HuH-7.5 (cell line): ENCODE measurements around the gene KRTAP5-8.
"Not testable (repeated sequence)": the region's sequence is repeated elsewhere in the genome, so short reads cannot be mapped to it uniquely, and the experiment has no call there.

ENCODE experiments used
- DNase-seq: peaks from one replicate; pipeline ENCODE4 v3.0.0; 2011; ENCODE audit warnings: low spot score

Gene KRTAP5-8

DNA sequence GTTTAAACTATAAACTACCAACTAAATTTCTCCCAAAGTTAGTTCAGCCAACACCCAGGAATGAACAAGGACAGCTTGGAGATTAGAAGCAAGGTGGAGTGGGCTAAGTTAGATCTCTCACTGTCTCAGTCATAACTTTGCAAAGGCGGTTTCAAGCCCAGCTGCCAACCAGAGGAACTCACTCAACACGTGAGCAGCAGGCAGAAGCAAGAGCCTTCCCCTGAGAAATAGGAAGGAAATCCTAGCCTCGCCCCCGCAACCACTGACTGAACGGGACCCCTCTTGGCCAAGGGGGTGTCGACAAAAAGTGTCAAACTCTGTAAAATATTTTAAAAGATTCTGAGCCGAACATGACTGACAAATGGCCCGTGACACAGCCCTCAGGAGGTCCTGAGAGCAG, 6.0 kb downstream of the KRTAP5-8 start:
- no peak for DNase-seq

DNA sequence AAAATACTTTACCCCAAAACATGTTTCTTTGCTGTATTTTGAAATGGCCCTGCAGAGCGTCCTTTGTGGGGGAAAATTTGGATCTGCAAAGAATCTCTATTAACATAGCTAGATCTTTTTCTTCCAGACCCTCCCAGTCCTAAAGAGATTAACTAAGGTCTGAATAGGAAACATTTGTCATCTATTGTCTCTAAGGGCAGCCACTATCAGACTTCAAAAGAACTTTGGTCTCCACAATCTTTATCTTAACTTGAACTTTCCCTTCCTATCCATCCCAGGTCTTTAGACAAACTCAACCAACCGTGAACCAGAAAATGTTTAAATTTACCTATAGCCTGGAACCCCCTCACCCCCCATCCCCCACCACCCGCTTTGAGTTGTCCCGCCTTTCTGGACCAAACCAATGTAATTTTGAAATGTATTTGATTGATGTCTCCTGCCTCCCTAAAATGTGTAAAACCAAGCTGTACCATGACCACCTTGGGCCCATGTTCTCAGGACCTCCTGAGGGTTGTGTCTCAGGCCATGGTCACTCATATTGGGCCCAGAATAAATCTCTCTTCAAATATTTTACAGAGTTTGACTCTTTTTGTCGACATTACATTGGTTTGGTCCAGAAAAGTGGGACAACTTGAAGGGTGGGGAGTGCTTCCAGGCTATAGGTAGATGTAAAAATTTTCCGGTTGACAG, 6.8 kb downstream of the KRTAP5-8 start:
- DNase-seq = no peak

DNA sequence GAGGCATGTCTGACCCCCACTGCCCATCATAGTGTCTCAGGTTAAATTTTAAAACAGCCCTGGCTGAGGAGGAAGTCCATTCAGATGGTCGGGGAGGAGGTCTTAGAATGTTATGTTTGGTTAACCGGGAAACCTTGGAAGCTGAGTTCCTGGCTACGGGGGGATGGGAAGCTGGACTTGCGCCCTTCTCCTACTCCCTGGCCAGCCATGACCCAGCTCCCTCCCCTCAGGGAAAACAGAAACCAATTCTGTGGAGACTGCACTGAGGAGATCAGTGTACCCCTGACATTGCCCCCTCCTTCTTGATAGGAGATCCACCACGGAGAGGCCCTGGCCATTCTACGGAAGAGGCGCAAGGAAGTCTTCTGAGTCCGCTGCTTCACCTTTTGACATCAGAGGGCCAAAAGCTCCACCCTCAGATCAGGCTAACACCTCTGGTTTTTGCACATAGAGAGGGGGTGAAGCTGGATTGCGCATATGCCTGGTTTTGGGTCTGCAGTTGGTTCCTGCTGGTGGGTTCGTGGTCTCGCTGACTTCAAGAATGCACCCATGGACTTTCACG, 7.7 kb downstream of the KRTAP5-8 start:
- no peak for DNase-seq

DNA sequence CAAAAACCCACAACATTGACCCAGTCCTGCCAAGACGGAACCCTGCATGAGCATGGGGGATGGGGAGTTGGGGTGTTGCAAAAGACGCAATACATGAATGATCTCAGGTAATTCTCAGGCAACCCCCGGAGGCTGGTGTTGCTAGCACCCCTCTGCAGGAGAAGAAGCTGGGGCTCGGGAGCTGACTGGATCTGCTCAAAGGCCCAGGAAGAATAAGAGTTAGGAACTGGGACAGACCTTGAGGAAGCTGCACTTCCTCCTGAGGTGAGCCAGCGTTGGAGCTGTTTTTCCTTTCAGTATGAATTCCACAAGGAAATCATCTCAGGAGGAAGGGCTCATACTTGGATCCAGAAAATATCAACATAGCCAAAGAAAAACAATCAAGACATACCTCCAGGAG, 10.3 kb downstream of the KRTAP5-8 start, which contains the start of gene KRTAP5-9:
TSS of gene KRTAP5-9 (plus strand) at position 301 of the 400 bp plus-strand sequence. CDS start 238 bp downstream, outside the sequence.
- no peak for DNase-seq

DNA sequence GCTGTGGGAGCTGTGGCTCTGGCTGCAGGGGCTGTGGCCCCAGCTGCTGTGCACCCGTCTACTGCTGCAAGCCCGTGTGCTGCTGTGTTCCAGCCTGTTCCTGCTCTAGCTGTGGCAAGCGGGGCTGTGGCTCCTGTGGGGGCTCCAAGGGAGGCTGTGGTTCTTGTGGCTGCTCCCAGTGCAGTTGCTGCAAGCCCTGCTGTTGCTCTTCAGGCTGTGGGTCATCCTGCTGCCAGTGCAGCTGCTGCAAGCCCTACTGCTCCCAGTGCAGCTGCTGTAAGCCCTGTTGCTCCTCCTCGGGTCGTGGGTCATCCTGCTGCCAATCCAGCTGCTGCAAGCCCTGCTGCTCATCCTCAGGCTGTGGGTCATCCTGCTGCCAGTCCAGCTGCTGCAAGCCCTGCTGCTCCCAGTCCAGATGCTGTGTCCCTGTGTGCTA, 10.9 kb downstream of the KRTAP5-8 start:
- no peak for DNase-seq

DNA sequence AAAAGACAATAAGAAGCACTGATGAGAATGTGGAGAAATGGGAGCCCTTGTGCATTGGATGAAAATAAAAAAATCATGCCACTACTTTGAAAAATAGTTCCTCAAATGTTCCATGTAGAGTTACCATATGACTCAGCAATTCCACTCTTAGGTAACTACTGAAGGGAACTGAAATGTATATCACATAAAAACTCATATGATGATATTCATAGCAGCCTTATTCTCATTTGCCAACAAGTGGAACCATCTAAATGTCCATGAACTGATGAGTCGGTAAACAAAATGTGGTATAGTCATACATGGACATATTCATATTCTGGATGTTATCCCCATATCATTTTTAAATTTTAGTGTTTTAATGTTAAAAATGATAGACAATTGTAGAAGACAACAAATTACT, 13.9 kb downstream of the KRTAP5-8 start:
- no peak for DNase-seq

DNA sequence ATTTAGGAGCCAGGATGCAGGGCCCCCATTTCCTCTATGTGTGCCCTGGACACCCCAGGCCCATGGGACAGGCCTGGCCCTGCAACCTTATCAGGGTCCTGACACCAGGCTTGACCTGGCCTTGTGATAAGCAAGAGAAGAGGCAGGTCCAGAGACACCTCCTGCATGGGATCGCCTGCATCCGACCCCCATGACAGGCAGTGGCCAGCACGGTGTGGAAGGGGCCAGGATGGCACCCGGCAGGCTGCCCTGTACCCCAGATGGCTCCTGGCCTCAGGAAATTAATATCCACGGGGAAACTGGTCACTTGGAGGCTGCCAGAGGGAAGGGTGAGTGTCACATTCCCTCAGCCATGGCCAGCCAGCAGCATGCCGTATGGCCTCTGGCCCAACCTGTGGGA, 17.2 kb downstream of the KRTAP5-8 start:
- no peak for DNase-seq

DNA sequence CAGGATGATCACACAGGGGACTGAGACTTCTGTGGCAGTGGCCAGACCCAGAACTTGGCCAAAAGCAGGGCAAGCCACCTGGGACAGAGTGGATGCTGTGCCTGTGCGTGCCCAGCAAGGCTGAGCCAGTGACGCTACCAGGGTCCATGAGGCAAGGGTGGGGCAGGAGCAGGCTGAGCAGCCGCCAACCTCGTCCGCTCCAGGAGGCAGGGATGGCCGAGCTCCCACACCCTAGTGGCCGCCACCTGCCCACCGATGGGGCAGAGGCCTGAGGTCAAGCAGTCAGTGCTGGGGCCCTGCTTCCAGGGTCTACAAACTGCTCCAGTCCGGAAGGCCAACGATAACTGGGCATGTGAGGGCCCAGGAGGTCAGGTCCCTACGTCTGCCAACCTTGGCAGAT, 17.7 kb downstream of the KRTAP5-8 start:
- DNase-seq = no peak

DNA sequence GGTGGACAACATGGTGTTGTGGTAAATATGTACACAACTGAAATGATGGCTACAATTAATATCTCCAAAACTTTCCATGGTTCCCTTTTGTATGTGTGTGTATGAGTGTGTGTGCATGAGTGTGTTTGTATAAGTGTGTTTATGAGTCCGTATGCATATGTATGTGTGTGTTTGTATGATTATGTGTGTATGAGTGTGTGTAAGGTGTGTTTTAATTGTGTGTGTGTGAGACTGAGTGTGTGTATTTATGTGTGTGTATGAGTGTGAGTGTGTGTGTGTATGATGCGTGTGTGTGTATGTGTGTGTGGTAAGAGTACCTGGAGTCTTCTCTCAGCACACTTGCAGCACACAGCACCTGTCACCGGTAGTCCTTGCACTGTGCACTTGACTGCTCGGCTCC, 18.2 kb downstream of the KRTAP5-8 start:
- DNase-seq = no peak

DNA sequence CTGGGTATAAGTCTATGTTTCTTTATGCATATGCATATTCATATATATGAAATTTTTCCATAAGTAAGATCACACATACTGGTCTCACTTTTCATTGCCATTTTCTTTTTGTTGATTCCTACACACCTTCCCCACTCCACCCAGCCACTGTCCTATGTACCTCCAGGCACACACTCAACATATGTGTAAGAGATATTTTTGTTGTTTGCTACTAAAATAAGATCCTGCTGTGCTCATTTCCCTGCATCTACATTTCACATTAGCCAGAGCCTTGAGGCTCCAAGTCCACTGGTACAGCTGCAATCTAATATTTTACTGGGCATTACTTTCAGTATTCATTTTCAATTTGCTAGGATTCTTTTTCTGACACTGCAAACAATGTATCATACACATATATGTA, 19.4 kb downstream of the KRTAP5-8 start:
- DNase-seq = no peak

DNA sequence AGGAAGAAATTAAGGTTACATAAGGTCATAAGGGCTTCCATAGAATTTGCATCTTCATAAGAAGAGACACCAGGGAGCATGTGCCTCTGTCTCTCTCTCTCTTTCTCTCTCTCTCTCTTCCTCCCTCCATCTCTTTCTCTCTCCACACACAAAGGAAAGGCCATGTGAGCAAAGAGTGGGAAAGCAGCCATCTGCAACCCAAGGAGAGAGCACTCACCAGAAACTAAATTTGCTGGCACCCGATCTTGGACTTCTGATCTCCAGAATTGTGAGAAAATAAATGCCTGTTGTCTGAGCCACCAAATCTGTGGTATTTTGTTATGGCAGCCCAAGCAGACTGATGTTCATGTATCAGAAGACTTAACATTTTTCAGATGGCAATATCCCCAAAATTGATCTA, 21.2 kb downstream of the KRTAP5-8 start:
- no peak for DNase-seq

DNA sequence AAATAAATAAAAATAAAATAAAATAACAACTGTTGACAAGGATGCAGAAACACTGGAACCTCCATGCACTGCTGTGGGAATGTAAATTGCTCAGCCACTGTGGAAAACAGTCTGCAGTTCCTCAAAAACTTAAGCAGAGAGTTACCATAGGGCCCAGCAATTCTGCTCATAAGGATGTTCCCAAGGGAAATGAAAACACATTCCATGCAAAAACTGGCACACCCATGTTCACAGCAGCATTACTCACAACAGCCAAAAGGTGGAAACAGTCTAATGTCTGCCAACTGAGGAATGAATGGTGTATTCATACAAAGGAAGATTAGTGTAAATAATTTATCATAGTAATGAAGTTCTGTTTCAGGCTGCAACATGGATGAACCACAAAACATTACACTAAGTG, 24.3 kb downstream of the KRTAP5-8 start:
- no peak for DNase-seq

DNA sequence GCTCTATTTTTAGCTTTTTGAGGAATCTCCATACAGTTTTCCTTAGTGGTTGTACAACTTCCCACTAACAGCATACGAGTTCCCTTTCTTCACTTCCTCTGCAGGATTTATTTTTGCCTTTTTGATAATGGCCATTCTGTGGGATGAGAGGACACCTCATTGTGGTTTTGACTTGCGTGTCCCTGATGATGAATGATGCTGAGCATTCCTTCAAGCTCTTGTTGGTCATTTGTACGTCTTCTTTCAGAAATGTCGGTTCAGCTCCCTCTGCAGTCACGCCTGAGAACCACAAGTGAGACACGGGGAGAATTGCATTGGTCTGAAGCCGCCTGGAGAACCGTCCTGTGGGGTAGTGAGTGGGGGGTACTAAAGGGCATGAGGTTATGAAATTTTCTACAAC, 25.6 kb downstream of the KRTAP5-8 start:
- DNase-seq = peak; percentile 72

DNA sequence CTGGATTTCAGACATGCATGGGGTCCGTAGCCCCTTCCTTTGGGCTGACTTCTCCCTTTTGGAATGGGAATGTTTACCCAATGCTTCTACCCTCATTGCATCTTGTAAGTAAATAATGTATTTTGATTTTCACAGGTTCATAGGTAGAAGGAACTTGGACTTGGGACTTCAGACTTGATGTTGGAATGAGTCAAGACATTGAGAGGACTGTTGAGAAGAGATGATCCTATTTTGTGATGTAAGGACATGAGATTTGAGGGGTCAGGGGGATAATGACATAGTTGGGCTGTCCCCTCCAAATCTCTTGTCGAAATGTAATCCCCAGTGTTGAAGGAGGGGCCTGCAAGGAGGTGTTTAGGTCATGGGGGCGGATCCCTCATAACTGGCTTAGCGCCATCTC, 26.6 kb downstream of the KRTAP5-8 start:
- DNase-seq = no peak

DNA sequence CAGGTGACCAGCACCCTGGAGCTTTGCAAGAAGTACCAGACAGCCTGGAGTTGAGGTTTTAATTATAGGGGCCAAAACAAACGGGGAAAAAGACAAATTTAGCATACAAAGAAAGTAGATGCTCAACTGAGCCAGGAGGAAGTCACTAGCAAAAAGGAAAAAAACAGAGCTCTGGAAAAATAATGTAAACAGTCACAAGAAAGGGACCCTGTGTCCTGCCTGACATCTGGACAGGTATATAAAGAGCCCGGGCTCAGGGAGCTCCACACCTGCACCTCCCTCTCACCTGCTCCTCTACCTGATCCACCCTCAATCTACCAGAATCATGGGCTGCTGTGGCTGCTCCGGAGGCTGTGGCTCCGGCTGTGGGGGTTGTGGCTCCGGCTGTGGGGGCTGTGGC, 27.4 kb downstream of the KRTAP5-8 start, which contains the start of gene KRTAP5-10:
TSS of gene KRTAP5-10 (plus strand) at position 301 of the 400 bp plus-strand sequence. CDS start at position 326, 25 bp downstream.
- DNase-seq = no peak

DNA sequence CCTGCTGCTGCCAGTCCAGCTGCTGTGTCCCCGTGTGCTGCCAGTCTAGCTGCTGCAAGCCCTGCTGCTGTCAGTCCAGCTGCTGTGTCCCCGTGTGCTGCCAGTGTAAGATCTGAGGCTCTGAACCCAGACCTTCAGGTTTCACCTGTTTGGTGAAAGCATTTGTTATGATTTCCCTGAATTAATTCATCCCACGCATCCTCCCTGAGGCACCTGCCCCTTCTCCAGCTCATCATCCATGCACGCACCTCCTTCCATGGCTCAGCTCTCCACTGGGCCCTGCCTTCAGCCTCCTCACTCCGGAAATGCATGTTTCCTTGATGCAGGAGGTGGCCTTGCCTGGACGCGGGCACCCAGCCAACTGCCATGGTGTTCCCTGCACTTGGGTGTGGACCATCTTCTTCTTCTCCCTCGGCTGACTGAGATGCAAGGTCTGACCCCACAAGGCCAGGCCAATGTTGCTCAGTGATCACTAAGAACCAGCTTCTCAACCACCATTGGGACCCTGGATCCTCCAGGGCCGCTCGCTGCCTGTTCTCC, 28.3 kb downstream of the KRTAP5-8 start:
- no peak for DNase-seq

DNA sequence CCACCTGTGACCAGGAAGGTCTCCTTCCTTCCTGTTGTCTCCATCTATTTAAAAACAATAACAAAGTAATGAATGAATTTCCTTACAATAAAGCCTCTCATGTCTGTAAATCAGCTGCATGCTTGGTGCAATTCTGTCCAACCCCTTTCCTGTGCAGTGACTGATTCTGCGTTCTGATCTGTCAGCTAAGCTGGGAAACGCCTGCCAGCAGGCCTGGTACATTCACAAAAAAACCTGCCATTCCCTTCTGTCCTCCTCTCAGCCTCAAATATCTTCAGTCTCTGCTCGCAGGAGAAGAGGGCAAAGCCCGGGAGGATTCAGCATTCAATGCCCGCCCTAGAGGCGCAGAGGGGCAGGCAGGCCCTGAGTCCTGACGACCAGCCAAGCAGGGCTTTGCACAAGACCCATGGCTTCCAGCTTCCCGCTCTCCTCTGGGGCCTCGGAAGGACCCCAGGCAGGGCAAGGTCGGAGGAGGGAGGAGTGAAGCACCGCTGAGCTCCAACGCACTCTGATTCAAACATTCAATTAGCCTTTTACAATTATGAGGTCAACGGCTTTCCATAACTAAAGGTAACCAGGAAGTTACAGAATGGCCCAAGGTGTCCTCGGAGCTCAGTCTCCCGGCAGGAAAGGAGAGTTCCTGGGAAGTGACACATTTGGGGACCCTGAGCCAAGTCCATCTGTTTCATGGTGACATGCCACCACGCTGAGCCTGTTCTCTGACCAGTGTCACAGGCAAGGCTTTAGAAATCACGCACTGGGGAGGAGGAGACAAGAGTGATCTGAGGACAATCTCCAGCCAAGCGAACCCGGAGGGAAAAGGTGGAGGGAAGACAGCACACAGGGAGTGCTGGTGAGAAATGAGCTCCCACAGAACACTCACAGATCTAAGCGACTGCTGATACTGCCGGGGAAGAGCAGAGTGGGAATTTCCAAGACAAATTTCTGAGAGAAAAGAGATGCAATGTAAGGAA, 29.1 kb downstream of the KRTAP5-8 start:
- DNase-seq = not testable (repeated sequence)

DNA sequence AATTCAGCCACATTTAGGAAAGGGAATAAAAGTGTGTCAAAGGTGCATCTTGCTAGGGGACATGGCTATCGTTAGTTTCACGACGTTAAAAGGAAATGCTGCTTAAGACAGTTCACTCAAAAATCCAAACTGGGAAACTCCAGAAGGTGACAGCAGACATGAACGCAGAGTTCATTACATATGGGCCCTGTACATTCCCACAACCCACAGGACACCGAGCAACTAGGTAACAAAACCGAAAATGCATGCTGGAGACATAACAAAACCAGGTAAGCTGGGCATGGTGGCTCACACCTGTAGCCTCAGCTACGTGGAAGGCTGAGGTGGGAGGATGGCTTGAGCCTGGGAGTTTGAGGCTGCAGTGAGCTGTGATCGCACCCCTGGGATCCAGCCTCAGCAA, 29.8 kb downstream of the KRTAP5-8 start:
- not testable (repeated sequence) for DNase-seq

DNA sequence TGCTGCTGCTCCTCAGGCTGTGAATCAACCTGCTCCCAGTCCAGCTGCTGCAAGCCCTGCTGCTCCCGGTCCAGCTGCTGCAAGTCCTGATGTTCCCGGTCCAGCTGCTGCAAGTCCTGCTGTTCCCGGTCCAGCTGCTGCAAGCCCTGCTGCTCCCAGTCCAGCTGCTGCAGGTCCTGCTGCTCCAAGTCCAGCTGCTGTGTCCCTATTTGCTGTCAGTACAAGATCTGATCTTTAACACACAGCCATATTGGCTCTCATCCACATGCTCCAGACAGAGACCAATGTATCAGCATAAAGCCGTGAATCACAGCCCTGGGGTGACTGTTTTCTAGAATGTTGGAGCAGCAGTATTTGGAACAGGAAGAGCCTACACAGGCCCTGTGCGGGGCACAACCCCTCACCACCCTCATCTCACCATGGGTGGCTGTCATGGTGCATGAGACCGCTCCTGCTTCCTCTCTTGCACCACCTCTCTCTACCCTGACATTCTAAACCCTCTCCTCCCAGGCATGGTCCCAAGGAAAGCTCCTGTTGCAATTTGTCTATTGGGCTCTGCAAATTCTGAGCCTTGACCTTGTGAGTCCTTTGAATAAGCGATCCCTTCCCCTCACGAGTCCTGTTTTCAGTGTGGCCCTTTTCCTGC, 31.0 kb downstream of the KRTAP5-8 start:
- no peak for DNase-seq

DNA sequence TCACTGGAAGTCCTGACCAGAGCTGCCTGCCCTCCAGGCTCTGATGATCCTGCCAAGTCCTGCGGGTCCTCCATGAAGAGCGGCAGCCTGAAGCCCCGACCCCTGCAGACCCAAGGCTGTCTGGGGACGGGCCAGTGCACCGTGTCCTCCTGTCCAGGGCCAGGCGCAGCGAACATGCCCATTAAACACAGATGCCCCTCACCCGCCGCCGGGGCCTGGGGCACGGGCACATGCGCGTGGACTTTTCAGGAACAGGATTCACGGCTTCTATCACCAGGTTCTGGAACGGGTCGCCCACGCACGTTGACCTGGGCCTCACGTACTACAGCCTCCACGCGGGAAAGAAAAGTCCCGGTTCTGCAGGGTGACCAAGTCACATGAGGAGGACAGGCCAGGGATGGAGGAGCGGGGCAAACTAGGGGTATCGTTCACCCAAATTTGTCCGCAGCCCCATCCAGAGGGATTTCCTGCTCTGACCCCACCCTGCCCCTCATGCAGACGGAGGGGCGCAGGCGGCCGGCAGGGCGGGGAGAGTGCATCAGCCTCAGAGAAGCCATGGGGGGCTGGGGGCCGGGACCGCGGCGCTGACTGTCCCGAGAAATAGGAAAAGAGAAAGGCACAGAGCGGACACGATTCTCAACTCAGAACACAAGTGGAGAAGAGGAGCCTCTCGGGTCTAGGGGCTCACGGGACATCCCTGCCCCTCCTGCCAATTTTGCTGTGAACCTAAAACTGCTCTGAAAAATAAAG, 33.5 kb downstream of the KRTAP5-8 start:
- DNase-seq = not testable (repeated sequence)

DNA sequence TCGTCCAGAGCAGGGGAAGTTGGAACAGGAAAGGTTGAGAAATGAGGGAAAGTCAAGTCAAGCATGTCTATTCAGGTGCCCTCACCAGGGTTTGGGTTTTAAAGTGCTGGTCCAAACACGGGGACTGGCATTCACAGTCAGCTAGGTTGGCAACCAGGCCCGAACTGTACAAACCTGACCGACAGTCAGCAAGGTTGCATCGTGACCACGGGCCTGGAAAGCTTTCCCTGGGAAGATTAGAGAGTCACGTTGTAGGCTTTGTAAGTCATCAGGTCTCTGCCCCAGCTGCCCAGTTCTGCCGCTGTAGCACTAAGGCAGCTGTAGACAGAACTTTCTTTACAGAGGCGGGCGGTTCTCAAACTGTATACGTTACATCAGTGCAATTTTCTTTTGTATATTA, 35.0 kb downstream of the KRTAP5-8 start:
- no peak for DNase-seq
